Stimulated activated naive B cell treated with anti-CD40 and anti-IgM and Interleukin-4, amounts not matched to agents 10 μg/mL and 1 μg/mL and 100 μg/mL, for 72 hours (primary cell): Measurements from ENCODE around the gene PRKAR1B.
"Not testable (repeated sequence)": the region's sequence is repeated elsewhere in the genome, so short reads cannot be mapped to it uniquely, and the experiment has no call there.

Experiments
- ATAC-seq, 2 donors: fragments of 150-1000 bp; cut with Tn5 transposase; replicated peaks; 2 replicates each; pipeline ENCODE4 v1.10.0; 2021; ENCODE audit warnings: moderate library complexity in 1 of 2
- DNase-seq: peaks from one replicate; pipeline ENCODE4 v3.0.0; 2021
- H3K27ac Mint-ChIP-seq: one replicate; pipeline ENCODE4 v1.8.0; 2022; ENCODE audit warnings: mild to moderate bottlenecking, mixed read lengths
- H3K27me3 Mint-ChIP-seq, 2 donors: one replicate each; pipeline ENCODE4 v1.8.0; 2022; ENCODE audit warnings: mixed read lengths in 2 of 2
- H3K36me3 Mint-ChIP-seq, 2 donors: one replicate each; pipeline ENCODE4 v1.8.0; 2022; ENCODE audit warnings: mixed read lengths in 2 of 2, mild to moderate bottlenecking in 1 of 2
- H3K4me1 Mint-ChIP-seq, 2 donors: one replicate each; pipeline ENCODE4 v1.8.0; 2022; ENCODE audit warnings: mixed read lengths in 2 of 2, mild to moderate bottlenecking in 1 of 2
- H3K4me3 Mint-ChIP-seq, 2 donors: one replicate each; pipeline ENCODE4 v1.8.0; 2022; ENCODE audit warnings: mild to moderate bottlenecking in 2 of 2, mixed read lengths in 2 of 2, moderate library complexity in 1 of 2
- H3K9me3 Mint-ChIP-seq, 2 donors: one replicate each; pipeline ENCODE4 v1.8.0; 2022; ENCODE audit warnings: mixed read lengths in 2 of 2, mild to moderate bottlenecking in 1 of 2

PRKAR1B gene

DNA sequence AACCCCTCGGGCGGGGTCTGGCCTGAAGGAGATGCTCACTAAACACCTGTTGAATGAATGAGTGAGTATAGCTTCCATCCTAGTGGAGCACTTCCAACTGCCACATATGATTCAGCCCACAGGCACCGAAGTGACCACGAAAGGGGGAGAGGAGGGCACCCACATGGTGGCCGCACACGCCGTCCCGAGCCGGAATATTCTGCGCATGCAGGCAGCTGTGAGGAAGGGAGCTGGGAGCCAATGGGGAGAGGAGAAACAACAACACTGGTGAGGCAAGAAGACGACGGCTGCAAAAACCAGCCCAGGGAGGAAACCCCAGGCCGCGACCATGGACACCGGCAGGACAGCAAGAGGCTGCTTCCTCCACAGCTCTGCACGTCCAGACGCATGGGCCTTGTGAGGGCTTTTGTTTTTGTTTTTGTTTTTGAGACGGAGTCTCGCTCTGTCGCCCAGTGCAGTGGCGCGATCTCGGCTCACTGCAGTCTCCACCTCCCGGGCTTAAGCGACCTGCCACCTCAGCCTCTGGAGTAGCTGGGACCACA lies 67.7 kb downstream of the PRKAR1B start:
- Mint-ChIP-seq H3K36me3 (peaks cover 16 to 26% of the 10 kb centered on the region in 2 donors), H3K9me3 (peaks cover 0 to 3% of the 10 kb centered on the region in 2 donors), H3K4me3 (no peak overlapping the region), H3K4me1 (peaks cover 6 to 8% of the 10 kb centered on the region in 2 donors), H3K27me3 (no peaks in the 10 kb centered on the region), H3K27ac (no peak overlapping the region)
- DNase-seq (no peak), ATAC-seq (no peak)

DNA sequence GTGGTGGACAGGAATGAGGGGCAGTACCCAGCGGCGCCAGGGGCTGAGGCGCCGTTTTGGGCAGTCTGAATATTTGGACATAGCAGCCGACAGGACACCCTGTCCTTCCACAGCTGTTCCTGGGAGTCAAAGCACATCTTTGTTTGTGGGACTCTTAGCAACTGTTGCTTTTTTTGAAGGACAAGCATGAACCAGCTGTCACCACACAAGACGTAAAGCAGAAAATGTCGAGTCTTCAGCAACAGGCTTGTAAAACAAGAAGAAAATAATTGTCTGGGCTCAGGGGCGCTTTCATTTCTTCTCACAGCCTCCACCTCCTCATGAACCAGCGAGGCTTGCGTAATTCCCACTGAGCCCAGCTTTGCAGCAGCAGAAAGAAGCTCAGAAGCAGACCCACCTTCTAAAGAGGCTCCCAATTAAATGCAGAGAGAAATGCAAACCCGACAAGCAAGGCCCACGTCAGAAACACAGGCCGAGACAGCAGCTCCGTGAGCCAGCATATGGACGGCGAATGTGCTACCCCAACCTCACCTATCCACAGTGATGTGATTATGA lies 69.4 kb downstream of the PRKAR1B start:
- Mint-ChIP-seq H3K4me1 (peaks cover 2 to 3% of the 10 kb centered on the region in 2 donors), H3K4me3 (no peak overlapping the region), H3K27me3 (no peaks in the 10 kb centered on the region), H3K9me3 (peaks cover 0 to 3% of the 10 kb centered on the region in 2 donors), H3K27ac (no peak overlapping the region), H3K36me3 (peaks cover 14 to 17% of the 10 kb centered on the region in 2 donors)
- no peak for DNase-seq
- ATAC-seq = no peak

DNA sequence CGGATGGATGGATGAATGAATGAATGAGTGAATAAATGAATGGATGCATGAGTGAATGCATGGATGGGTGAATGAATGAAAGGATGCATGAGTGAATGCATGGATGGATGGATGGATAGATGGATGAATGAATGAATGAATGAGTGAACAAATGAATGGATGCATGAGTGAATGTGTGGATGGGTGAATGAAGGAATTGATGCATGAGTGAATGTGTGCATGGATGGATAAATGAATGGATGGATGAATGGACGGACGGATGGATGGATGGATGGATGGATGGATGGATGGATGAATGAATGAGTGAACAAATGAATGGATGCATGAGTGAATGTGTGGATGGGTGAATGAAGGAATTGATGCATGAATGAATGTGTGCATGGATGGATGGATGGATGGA lies 70.1 kb downstream of the PRKAR1B start:
- not testable (repeated sequence) for H3K27ac Mint-ChIP-seq, H3K27me3 Mint-ChIP-seq, ATAC-seq, H3K9me3 Mint-ChIP-seq, H3K4me3 Mint-ChIP-seq, DNase-seq, H3K4me1 Mint-ChIP-seq
- peaks cover 11 to 13% of the 10 kb centered on the region in 2 donors for H3K36me3 Mint-ChIP-seq

DNA sequence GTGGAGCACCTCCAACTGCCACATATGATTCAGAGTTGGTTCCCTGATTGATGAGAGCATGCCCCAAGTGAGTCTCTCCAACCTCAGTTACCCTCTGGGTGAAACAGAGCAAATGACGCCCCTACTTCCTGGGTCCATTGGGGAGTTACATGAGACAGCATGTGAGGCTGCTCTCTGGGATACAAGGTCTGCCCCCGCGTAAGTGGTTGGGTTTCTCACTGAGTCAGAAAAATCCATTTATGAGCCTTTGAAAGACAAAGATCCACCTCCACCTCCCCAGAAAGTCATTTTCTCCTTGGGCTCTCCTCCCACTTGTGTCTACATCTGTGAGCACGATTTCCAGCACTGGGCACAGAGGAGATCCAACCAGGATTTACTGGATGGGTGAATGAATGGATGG lies 71.3 kb downstream of the PRKAR1B start:
- no peaks in the 10 kb centered on the region for H3K27me3 Mint-ChIP-seq
- ATAC-seq = no peak
- H3K36me3 Mint-ChIP-seq = peaks cover 11 to 13% of the 10 kb centered on the region in 2 donors
- H3K27ac Mint-ChIP-seq = no peak overlapping the region
- no peak for DNase-seq
- H3K4me1 Mint-ChIP-seq = no peaks in the 10 kb centered on the region
- no peak overlapping the region for H3K4me3 Mint-ChIP-seq
- peaks cover 0 to 3% of the 10 kb centered on the region in 2 donors for H3K9me3 Mint-ChIP-seq

DNA sequence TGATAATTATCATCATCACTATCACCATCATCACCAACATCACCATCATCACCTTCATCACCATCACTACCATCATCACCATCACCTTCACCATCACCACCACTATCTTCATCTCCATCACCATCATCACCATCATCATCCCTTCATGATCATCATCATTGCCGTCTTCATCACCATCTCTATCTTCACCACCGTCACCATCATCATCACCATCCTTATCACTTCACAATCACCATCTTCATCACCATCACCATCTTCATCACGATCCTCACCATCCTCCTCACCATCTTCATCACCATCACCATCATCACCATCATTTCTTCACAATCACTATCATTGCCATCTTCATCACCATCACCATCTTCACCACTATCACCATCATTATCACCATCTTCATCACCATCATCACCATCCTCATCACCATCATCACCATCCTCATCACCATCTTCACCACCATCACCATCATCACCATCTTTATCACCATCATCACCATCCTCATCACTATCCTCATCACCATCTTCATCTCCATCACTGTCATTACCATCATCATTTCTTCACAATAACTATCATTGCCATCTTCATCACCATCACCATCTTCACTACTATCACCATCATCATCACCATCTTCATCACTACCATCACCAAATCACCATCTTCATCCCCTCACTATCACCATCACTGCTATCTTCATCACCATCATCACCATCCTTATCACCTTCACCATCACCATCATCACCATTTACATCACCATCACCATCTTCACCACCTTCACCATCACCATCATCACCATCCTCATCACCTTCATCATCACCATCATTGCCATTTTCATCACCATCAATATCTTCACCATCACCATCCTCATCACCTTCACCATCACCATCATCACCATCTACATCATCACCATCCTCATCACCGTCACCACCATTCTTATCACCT lies 73.0 kb downstream of the PRKAR1B start:
- no peak for ATAC-seq

DNA sequence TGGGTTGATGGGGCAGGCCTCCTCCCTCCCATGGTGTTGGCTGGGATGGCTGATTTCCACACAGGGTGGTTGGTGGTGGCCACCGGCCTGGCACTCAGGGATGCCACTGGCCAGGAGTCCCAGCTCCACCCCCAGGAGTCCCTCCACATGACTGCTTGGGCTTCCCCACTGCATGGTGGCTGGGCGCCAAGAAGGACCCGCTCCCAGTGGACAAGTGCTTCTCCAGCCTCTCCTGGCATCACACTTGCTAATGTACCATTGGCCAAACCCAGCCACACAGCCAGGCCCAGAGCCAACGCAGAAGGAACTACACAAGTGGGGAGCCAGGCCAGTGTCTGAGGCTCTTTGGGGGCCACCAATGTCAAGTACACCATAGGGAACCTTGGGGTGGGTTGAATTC lies 74.2 kb downstream of the PRKAR1B start:
- Mint-ChIP-seq H3K9me3 (no peaks in the 10 kb centered on the region), H3K27ac (no peak overlapping the region), H3K4me3 (no peak overlapping the region), H3K36me3 (peaks cover 2% of the 10 kb centered on the region in 2 donors), H3K4me1 (no peaks in the 10 kb centered on the region), H3K27me3 (no peaks in the 10 kb centered on the region)
- no peak for DNase-seq
- ATAC-seq = no peak

More for the DNA sequence above, 73.0 kb downstream of the PRKAR1B start:
- no peak overlapping the region for H3K27ac Mint-ChIP-seq
- H3K4me3 Mint-ChIP-seq = no peak overlapping the region
- H3K27me3 Mint-ChIP-seq = no peaks in the 10 kb centered on the region
- H3K9me3 Mint-ChIP-seq = peaks cover 0 to under 1% of the 10 kb centered on the region in 2 donors
- H3K36me3 Mint-ChIP-seq = peaks cover 6 to 7% of the 10 kb centered on the region in 2 donors
- no peak for DNase-seq
- no peaks in the 10 kb centered on the region for H3K4me1 Mint-ChIP-seq

DNA sequence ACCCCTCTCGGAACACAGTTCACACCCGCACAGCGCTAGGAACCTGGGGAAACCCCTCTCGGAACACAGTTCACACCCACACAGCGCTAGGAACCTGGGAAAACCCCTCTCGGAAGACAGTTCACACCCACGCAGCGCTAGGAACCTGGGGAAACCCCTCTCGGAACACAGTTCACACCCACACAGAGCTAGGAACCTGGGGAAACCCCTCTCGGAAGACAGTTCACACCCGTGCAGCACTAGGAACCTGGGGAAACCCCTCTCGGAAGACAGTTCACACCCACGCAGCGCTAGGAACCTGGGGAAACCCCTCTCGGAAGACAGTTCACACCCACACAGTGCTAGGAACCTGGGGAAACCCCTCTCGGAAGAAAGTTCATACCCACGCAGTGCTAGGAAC lies 74.9 kb downstream of the PRKAR1B start:
- H3K4me3 Mint-ChIP-seq, H3K27me3 Mint-ChIP-seq, ATAC-seq, H3K27ac Mint-ChIP-seq, DNase-seq, H3K36me3 Mint-ChIP-seq, H3K4me1 Mint-ChIP-seq, H3K9me3 Mint-ChIP-seq: not testable (repeated sequence)

DNA sequence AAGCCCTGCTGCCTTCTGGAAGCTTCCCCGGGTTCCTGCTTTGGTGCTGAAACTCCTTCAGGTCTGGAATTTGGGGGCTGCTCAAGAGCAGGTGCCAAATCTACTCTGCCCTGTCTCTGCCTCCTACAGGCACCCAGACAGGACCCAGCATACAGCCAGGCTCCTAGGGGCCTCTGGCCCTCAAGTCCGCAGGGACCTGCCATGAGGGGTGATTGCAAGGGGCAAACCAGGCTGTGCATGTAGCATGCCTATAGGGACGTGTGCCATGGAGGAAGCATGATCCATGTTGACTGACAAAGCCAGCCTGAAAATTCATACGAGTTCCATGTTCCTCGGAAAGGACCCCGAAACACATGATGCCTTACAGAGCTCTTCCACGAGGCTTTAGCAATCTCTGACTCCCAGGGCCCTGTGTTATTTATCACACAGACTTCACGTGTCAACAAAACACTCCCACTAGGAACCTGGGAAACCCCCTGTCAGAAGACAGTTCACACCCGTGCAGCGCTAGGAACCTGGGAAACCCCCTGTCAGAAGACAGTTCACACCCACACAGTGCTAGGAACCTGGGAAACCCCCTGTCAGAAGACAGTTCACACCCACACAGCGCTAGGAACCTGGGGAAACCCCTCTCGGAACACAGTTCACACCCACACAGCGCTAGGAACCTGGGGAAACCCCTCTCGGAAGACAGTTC lies 75.9 kb downstream of the PRKAR1B start:
- Mint-ChIP-seq H3K36me3 (peaks cover 4 to 6% of the 10 kb centered on the region in 2 donors), H3K27ac (no peak overlapping the region), H3K9me3 (no peaks in the 10 kb centered on the region), H3K4me3 (no peak overlapping the region), H3K4me1 (peaks cover 0 to 2% of the 10 kb centered on the region in 2 donors), H3K27me3 (no peaks in the 10 kb centered on the region)
- ATAC-seq (no peak), DNase-seq (peak; percentile 11)

DNA sequence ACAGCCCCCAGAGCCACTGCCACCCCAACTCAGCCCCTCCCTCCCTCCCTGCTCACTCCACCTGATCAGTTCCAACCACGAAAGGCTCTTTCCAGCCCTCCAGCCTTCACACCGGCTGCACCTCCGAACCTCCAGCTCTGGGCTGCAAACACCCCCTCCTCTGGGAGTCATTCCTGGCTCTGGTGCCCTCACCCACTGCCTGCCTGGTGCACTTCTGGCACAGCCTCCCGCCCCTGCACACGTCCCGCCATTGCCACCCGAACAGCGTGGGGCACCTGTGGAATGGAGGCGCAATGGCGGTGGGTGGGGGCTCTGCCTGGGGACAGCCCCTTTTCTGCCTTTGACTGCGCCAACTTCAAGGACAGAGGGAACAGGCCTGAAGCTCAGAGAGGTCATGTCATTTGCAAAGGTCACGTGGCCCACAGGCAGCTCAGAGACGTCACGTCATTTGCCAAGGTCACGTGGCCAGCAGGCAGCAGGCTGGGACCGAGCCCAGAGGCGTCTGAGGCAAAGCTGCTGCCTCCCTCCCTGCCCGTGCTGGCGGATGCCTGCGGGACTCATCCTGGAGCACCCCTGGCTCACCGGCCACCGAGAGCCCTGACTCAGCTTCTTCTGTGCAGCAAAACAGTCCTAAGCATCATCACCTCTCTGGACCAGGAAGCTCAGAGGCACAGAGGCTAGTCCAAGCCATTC lies 76.6 kb downstream of the PRKAR1B start:
- Mint-ChIP-seq H3K4me3 (no peak overlapping the region), H3K36me3 (peaks cover 4 to 6% of the 10 kb centered on the region in 2 donors), H3K27ac (no peak overlapping the region), H3K9me3 (no peaks in the 10 kb centered on the region), H3K4me1 (peaks cover 0 to 2% of the 10 kb centered on the region in 2 donors), H3K27me3 (no peaks in the 10 kb centered on the region)
- DNase-seq (no peak), ATAC-seq (no peak)

DNA sequence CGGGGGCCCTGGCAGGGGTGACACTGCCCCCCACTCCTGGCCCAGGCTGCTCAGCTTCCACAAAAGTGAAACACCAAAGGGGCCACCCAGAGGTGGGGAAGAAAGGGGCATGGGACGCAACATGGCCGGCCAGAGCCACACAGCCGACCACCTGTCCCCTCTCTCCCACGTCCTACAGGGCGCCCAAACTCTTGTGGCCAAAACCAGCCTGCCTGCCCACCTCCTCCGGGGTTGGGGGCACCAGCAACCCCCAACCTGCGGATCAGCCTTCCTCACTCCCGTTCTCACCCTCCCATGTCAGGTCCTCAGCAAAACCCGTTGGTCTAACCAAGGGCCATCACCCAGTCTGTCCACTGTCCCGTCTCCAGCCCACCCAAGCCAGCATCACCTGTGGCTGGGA lies 80.1 kb downstream of the PRKAR1B start:
- Mint-ChIP-seq H3K36me3 (peaks cover 18 to 27% of the 10 kb centered on the region in 2 donors), H3K4me3 (no peak overlapping the region), H3K27me3 (no peaks in the 10 kb centered on the region), H3K27ac (no peak overlapping the region), H3K9me3 (no peaks in the 10 kb centered on the region), H3K4me1 (peaks cover 0 to 2% of the 10 kb centered on the region in 2 donors)
- ATAC-seq (no peak), DNase-seq (no peak)

DNA sequence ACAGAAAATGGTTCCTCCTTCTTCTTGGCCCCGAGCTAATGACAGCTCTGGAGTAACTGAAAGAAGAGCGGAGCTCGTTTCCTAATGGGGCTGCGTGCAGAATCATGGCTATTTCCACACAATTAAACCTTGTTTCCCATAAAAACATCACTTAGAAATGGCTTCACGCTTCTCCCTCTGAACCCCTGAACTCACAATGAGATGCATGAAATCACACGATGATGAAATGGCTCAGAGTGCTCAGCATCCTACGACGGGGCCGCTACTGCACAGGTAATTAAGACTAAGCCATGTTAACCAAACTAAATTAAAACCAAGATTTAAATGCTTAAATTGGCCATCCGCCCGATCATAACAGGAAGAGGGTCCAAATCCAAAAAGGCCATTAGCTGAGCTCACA lies 80.6 kb downstream of the PRKAR1B start:
- Mint-ChIP-seq H3K27ac (no peak overlapping the region), H3K27me3 (no peaks in the 10 kb centered on the region), H3K4me1 (peaks cover 0 to 2% of the 10 kb centered on the region in 2 donors), H3K36me3 (peaks cover 21 to 28% of the 10 kb centered on the region in 2 donors), H3K9me3 (no peaks in the 10 kb centered on the region), H3K4me3 (no peak overlapping the region)
- ATAC-seq = no peak
- DNase-seq = no peak

DNA sequence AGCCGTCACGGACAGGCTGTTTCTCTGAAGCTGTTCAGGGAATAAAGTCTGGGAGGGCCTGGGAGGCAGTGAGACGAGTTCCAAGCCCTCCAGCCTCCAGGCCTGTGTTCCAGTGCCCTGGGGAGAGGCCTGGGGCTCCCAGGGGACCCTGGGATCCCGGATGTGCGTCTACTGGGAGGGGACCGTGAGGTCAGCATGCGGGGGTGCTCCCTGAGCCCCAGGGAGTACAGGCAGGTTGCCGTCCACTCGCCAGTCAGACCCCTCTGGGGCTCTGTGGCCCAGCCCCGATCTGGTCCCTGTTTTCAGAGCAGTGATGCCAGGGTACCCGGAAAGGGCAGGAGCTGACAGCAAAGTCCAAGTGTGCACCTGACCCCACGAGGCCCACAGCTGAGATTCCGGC lies 81.5 kb downstream of the PRKAR1B start:
- Mint-ChIP-seq H3K27me3 (no peaks in the 10 kb centered on the region), H3K9me3 (peaks cover 0 to 1% of the 10 kb centered on the region in 2 donors), H3K4me1 (peaks cover 3 to 6% of the 10 kb centered on the region in 2 donors), H3K4me3 (no peak overlapping the region), H3K36me3 (peaks cover 21 to 28% of the 10 kb centered on the region in 2 donors), H3K27ac (no peak overlapping the region)
- ATAC-seq = no peak
- no peak for DNase-seq

DNA sequence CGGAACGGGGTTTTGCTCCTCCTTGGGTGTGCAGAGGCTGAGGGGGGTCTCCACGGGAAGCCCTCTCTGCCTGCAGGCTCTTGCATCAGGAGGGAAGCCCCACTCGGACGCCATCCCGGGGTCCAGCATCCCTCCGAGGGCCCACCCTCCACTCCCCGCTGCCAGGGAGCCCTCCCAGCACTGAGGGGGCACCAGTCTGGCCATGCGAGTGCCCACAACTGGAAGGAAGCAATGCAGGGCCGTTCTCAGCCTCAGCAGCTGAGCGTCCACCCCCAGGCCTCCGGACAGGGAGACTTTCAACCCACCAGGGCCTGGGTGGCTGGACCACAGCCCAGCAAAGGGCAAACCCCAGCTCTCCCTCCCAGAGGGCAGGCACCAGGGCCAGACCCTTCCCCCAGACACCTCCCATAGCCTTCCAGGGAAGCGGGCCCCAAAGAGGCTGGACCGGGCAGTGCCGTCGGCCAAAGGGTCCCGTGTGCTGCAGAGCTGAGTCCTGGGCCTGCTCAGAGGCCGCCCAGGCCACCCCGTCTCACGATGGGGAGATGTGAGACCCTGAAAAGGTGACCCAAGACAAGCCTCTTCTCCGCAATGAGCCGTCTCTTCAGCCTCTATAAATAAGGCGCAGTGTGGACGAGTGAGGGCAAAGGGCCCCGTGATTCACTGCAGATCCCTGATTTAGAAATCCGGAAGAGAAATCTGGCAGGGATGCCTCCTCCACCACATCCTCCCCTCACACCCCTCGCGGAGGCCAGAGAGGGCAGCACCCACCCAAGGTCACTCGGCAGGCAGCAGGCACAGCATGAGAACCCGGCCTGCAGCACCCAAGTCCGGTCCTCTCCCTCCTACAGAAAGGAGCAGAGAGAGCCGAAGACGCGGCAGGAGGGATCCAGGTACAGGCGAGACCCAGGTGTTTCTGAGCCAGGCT lies 82.4 kb downstream of the PRKAR1B start:
- Mint-ChIP-seq H3K4me3 (no peak overlapping the region), H3K36me3 (peaks cover 23 to 32% of the 10 kb centered on the region in 2 donors), H3K4me1 (peaks cover 5 to 14% of the 10 kb centered on the region in 2 donors), H3K9me3 (peaks cover 0 to 1% of the 10 kb centered on the region in 2 donors), H3K27ac (no peak overlapping the region), H3K27me3 (no peaks in the 10 kb centered on the region)
- DNase-seq = no peak
- no peak for ATAC-seq
